GM04503 (cell line): ENCODE measurements around the gene TRIM31.

ENCODE experiments used
- DNase-seq: peaks from one replicate; pipeline ENCODE4 v3.0.0-alpha.2; 2012; ENCODE audit warnings: low read depth

Gene TRIM31

GRCh38 chr6:30112402-30112994 lies 392 bp downstream of the TRIM31 start:
- no peak for DNase-seq

- no peak for DNase-seq
Measured at GRCh38 chr6:30111266-30111856, 1.5 kb downstream of the TRIM31 start.

- no peak for DNase-seq
Measured at GRCh38 chr6:30104661-30105060, 8.2 kb downstream of the TRIM31 start.

GRCh38 chr6:30103872-30104179 lies 9.1 kb downstream of the TRIM31 start:
- no peak for DNase-seq

GRCh38 chr6:30102970-30103871 lies 9.7 kb downstream of the TRIM31 start:
- no peak for DNase-seq

- no peak for DNase-seq
Measured at GRCh38 chr6:30102414-30102969, 10.4 kb downstream of the TRIM31 start.

- DNase-seq, result no peak
Measured at GRCh38 chr6:30101444-30102413, 11.2 kb downstream of the TRIM31 start.

- DNase-seq, result no peak
Measured at GRCh38 chr6:30100585-30101443, 12.1 kb downstream of the TRIM31 start.

- DNase-seq, result no peak
Measured at GRCh38 chr6:30100154-30100553, 12.7 kb downstream of the TRIM31 start.

GRCh38 chr6:30097902-30098768 lies 14.8 kb downstream of the TRIM31 start:
- DNase-seq, result no peak

- DNase-seq, result no peak
Measured at GRCh38 chr6:30096829-30097228, 16.1 kb downstream of the TRIM31 start.

- DNase-seq, result no peak
Measured at GRCh38 chr6:30093951-30094661, 18.8 kb downstream of the TRIM31 start.

- DNase-seq, result no peak
Measured at GRCh38 chr6:30092852-30093543, 19.9 kb downstream of the TRIM31 start.

- peak; percentile 91 for DNase-seq
Measured at GRCh38 chr6:30091577-30092381, 21.1 kb downstream of the TRIM31 start.

GRCh38 chr6:30087876-30088275 lies 25.0 kb downstream of the TRIM31 start:
- DNase-seq, result no peak

- no peak for DNase-seq
Measured at GRCh38 chr6:30077218-30077617, 35.7 kb downstream of the TRIM31 start.
